ENCODE data around the gene OXCT1. TPM values are rescaled to one million over a fixed set of nuclear protein-coding genes. Genes with fewer than 3 reads are reported as not detected.

The OXCT1 gene
- total and polyA plus RNA-seq, 2 donors (not counting 3 experiments of a cell fraction or from before 2014, with no cell fraction given), result 12.8 to 37.4 TPM

DNA sequence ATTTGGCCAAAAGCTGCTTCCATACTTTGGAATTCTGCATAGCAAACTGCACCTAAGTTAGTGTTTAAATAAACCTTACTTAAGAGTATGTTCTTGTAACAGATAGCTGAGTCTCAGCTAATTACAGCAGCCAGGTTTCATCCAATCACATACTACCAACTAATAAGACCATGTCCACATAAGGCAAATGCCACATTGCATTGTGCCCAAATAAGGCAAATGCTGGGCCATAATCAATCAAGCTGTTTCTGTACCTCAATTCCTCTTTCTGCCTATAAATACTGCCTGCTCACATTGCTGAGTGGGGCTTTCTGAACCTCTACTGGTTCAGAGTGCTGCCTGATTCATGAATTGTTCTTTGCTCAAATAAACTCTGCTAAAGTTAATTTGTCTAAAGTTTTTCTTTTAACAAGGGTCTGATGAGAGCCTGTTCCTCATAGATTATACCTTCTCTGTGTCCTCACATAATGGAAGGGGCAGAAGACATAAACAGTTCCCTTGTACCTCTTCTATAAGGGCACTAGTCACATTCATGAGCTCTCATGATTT, 4.4 kb upstream of the OXCT1 start:
- peaks cover 7% of the 10 kb centered on the region for H3K4me1 ChIP-seq (ENCODE audit: control insufficient read depth, extremely low read depth, insufficient read depth, low read length)
- no peaks in the 10 kb centered on the region for H4K20me1 ChIP-seq (replicated peaks; ENCODE audit: control insufficient read depth, extremely low read depth, insufficient read depth, low read length)
- FAIRE-seq (no peak), DNase-seq (ENCODE audit: low read depth, low spot score) (no peak)
- H3K27me3 ChIP-seq (ENCODE audit: control insufficient read depth in 2 of 2, insufficient read depth in 2 of 2, low read length in 2 of 2), result peaks cover 4 to 18% of the 10 kb centered on the region in 2 experiments
- BruUV-seq (replicated peaks), result no TSS peak
- POLR2A ChIA-PET, result no interaction called here
- TF ChIP-seq POLR2A (IDR thresholded peaks at IDR 0.05; ENCODE audit: low read depth, low read length) (no peak), FOS (IDR thresholded peaks at IDR 0.05; ENCODE audit: borderline replicate concordance, insufficient read depth, low read length) (no peak), EZH2 (IDR thresholded peaks at IDR 0.05; ENCODE audit: borderline replicate concordance, low read depth, low read length, severe bottlenecking) (no peak), GATA2 (IDR thresholded peaks at IDR 0.05; ENCODE audit: insufficient read depth, insufficient read length, low read depth, low read length) (no peak), POLR2AphosphoS5 (IDR thresholded peaks at IDR 0.05; ENCODE audit: insufficient read depth, low read depth, low read length) (no peak), MYC (IDR thresholded peaks at IDR 0.05; ENCODE audit: low read depth, low read length) (no peak), JUN (IDR thresholded peaks at IDR 0.05; ENCODE audit: borderline replicate concordance, insufficient read depth, insufficient read length, low read depth) (no peak)
- TF ChIP-seq, protein P1, sequence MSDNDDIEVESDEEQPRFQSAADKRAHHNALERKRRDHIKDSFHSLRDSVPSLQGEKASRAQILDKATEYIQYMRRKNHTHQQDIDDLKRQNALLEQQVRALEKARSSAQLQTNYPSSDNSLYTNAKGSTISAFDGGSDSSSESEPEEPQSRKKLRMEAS (IDR thresholded peaks at IDR 0.05; ENCODE audit: insufficient read depth, insufficient read length), result no peak
- TF ChIP-seq, protein P2, sequence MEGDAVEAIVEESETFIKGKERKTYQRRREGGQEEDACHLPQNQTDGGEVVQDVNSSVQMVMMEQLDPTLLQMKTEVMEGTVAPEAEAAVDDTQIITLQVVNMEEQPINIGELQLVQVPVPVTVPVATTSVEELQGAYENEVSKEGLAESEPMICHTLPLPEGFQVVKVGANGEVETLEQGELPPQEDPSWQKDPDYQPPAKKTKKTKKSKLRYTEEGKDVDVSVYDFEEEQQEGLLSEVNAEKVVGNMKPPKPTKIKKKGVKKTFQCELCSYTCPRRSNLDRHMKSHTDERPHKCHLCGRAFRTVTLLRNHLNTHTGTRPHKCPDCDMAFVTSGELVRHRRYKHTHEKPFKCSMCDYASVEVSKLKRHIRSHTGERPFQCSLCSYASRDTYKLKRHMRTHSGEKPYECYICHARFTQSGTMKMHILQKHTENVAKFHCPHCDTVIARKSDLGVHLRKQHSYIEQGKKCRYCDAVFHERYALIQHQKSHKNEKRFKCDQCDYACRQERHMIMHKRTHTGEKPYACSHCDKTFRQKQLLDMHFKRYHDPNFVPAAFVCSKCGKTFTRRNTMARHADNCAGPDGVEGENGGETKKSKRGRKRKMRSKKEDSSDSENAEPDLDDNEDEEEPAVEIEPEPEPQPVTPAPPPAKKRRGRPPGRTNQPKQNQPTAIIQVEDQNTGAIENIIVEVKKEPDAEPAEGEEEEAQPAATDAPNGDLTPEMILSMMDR (IDR thresholded peaks at IDR 0.05; ENCODE audit: extremely low read depth in 1 of 2, insufficient read depth in 1 of 2, low read depth in 1 of 2, low read length in 2 of 2), result no peak
- no peaks in the 10 kb centered on the region for H3K36me3 ChIP-seq (ENCODE audit: control insufficient read depth in 2 of 2, extremely low read depth in 1 of 2, insufficient read depth in 2 of 2, low read length in 2 of 2)
- no peak overlapping the region for H3K4me3 ChIP-seq (replicated peaks in 1 of 3; ENCODE audit: insufficient read depth in 1 of 3, low read depth in 1 of 3, low read length in 3 of 3)
- no peaks in the 10 kb centered on the region for H3K9me3 ChIP-seq (replicated peaks; ENCODE audit: control insufficient read depth, insufficient read depth, low read length)
- H3K4me2 ChIP-seq (ENCODE audit: insufficient read depth, low read length), result no peak overlapping the region
- H3K9ac ChIP-seq (replicated peaks; ENCODE audit: extremely low read depth, insufficient read depth, low read length), result no peak overlapping the region
- peaks cover 3% of the 10 kb centered on the region for H3K79me2 ChIP-seq (ENCODE audit: control insufficient read depth, insufficient read depth, low read length)
- CTCF ChIA-PET, result interaction anchor here (0.8 to 1.6 kb wide), 4 partner anchors 11 to 183 kb away, joined by 3 to 4 read pairs (median 4); no protein-coding TSS in a partner anchor
- H3K9me1 ChIP-seq (replicated peaks; ENCODE audit: control insufficient read depth, extremely low read depth, insufficient read depth, low read length), result no peaks in the 10 kb centered on the region
- dilution Hi-C loops (cut with MboI; ENCODE audit: extremely low pct_ligation_motif_present, low sequenced_read_pairs) (no loop called here), intact Hi-C loops (cut with micrococcal nuclease) (no loop called here)
- no peak overlapping the region for H3K27ac ChIP-seq (ENCODE audit: insufficient read depth, low read depth, low read length)
- no peak overlapping the region for H2AFZ ChIP-seq (ENCODE audit: low read depth, low read length)
